ENCODE measurements around the gene MYH6.
"Not testable (repeated sequence)": the region's sequence is repeated elsewhere in the genome, so short reads cannot be mapped to it uniquely, and the experiment has no call there.

Gene MYH6

DNA sequence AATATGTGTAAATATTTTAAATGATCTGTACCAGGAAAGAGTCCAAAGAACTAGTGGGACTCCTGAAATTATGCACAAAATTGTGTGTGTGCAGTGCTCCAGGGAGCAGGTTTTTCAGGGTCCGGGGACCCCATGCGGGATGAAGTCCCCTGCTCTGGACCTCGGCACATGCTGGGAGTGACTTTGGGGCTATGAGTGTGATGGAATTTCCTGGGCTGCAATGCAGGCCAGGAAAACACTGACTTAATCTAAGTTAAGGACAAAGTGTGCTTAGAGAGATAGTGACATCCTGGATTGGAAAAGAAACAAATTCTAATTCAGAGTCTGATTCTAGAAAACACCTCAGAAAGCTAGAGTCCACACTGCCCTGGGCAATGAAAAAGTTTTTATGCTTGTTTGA lies 6.2 kb upstream of the MYH6 start:
- no peak for DNase-seq (ENCODE audit: low read depth)

DNA sequence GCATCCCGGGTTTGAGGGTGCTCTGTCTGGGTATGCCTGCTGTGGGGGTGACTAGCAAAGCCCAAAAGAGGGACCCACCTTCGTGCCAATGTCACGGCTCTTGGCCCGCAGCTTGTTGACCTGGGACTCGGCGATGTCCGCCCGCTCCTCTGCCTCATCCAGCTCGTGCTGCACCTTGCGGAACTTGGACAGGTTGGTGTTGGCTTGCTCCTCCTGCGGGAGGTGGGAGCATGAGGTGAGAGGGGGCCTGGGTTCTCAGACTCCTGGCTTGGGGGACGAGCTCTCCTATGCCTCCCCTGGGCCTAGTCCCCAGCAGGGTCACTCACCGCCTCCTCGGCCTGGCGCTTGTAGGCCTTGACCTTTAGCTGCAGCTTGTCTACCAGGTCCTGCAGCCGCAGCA lies 5.6 kb upstream of the MYH6 start:
- no peak for DNase-seq (ENCODE audit: low read depth)

DNA sequence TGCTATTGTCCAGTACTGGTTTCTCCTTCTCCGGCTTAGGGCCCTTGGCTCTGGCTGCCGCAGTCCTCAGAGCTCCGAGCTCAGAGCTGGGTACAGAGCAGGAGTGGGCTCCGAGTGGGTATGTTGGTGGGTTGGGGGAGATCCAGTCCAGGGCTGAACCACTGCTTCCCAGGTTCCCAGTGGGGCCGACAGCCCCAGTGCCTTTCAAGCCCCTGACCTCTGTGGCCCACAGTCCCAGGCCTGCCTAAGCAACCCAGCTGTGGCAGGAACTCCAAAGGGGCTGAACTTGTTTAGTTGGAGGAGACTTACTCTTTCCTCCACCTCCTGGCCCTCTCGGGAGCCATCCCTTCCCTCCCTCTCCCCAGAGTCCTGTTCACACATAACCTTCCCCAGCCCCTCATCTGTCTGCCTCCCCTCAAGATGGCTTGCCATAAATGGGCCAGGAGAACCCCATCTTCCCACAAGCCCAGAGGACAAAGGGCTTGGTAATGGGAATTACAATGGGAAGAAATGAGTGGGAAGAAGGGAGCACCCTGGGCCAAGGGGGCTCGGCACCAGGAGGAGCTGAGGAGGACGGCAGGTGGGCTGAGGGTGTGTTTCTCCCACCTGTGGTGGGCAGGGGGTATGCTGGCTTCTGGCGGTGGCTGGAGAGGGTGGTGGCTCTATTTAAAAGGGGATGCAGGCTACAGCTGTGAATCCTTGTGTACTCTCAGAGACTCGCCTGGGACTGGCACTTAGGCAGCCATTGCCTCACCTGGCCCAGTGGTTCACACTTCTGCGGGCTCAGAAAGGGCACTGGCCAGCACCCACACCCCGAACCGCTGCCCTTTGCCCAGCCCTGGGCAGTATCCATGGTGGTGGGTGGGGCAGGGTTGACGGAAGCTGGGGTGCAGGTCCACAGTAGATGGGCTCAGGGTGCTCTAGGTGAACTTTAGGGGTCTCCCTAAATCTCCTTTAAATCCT lies 3.8 kb upstream of the MYH6 start:
- no peak for DNase-seq (ENCODE audit: low read depth)

DNA sequence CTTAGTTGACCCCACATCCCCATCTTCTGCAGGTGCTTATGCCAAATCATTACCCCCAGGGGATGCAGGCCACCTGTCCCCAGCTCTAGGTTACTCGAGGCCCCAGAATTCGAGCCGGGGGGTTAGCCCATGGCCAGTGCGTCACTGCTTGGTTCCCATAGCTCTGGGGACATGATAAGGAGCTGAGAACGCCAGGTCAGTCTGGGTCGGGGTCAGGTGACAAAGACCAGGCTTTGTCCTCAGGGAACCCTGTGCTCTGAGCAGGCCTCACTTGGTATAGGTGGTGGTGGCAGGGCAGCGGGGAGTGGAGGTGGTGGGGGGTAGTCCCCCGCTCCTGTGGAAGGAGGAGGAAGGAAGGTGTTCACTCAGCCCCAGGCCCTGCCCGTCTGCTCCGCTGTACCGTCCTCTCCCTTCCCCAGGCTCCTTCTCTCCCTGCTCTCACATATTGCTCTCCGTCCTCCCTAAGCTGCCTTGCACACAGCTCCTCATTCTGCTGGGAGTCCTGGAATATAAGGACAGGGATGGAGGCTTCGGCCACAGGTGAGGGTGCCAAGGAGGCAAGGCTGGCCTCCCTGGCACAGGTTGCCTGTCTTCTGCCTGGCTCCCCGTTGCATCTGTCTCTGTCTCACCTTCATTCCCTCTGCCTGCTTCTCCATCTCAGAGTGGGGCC lies 2.0 kb upstream of the MYH6 start:
- no peak for DNase-seq (ENCODE audit: low read depth)

DNA sequence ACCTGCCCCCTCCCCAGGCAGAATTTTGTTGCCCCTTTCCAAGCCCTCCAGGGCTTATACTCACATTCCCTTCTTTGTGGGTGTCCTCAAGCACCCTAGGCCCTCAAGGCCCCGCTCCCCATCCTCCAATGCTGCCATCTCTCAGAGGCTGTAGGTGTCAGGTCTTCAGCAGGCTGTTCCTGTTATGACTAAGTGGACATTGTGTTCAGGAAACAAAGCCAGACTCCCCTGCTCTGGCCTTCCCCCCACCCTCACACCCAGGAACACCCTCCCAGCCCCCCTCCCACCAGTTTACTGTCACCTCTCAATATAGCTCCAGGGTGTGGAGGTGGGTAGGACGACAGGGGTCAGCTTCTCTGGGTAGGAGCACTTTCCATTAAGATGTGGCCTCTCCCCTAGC lies 1.4 kb upstream of the MYH6 start:
- no peak for DNase-seq (ENCODE audit: low read depth)

DNA sequence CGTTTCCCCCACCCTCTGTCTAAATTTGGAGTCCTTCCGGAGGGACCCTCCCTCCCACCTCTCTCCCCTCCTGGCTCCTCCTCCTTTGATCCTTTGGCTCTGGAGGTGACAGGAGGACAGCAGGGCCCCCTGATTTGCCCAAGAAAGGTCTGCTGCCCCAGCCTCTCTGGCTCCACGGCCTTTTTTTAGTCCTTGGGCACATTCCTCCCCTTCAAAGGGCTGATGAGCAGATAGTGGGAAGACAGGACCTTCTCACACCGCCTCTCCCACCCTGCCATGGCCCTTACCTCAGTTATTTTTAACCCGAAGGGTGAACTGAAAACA lies 196 bp upstream of the MYH6 start:
- no peak for DNase-seq (ENCODE audit: low read depth)

DNA sequence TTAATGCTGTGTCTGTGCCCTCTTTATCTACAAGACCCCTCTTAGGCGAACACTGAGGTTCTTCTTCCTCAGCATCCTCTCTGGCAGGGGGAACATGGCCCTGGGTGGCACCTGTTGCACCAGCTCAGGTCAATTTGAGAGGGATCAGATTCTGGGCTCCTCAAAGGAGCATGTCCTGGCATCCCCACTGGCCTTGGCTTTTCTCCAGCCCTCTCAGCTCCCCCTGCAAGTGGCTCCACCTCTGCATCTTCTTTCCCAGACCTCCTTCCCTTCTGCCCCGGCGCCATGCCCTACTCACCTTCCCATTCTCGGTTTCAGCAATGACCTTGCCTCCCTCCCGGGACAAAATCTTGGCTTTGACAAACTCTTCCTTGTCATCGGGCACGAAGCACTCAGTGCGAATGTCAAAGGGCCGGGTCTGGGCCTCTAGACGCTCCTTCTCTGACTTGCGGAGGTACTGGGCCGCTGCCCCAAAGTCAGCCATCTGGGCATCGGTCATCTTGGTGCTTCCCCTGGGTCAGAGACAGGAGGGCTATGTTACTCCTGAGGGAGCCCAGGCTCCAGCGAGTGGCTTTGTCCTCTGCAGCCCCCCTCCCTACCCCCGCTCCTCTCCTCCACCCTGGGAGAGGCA lies 1.2 kb downstream of the MYH6 start:
- DNase-seq (ENCODE audit: low read depth) = no peak

DNA sequence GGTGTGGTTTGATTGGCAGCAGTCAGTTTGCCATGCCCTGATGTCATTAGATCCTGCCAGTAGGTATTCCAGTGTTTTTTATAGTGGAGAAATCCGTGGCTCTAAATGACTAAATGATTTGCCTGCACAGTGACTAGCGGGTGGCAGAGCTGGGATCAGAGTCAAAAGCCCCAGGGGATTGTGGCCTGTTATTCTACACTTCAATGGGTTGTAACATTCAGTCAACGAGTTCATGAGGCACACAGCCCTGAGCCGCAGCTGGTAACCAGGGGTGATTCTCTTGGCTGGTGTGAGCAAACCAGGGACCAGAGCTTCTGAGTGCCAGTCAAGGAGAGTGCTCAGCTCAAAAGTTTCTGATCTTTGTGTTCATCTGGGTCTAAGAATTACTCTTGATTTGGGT lies 1.8 kb downstream of the MYH6 start:
- no peak for DNase-seq (ENCODE audit: low read depth)

DNA sequence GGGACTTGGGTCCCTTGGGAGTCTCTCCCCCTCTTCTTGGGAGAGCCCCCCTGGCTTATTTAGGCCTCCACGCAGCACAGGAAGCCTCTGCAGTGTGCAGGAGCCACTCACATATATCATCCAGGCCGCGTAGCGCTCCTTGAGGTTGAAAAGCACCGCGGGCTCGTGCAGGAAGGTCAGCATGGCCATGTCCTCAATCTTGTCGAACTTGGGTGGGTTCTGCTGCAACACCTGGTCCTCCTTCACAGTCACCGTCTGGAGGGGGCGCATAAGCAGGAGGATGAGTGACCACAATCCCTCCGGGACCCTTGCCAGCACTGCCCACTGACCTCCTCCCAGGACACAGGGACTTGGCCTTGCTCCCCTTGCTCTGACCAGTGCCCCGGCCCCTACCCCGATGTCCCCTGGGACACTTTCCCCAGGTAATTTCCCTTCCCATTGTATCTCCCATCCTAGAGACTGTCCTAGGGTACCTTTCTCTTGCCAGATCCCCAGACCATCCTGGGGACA lies 2.5 kb downstream of the MYH6 start:
- no peak for DNase-seq (ENCODE audit: low read depth)

DNA sequence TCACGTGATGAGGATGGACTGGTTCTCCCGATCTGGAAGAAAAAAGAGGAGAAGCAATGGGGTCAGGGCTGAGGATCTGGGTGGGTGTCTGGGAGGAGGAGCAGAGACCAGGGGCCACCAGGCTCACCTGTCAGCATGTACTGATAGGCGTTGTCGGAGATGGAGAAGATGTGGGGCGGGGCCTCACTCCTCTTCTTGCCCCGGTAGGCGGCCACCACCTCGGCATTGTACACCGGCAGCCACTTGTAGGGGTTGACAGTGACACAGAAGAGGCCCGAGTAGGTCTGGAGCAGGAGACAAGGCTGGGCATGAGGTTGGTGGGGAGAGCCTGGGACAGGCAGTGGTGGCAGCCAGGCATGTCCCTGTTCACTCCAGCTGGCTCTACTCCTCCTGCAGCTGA lies 3.0 kb downstream of the MYH6 start:
- DNase-seq (ENCODE audit: low read depth) = no peak

DNA sequence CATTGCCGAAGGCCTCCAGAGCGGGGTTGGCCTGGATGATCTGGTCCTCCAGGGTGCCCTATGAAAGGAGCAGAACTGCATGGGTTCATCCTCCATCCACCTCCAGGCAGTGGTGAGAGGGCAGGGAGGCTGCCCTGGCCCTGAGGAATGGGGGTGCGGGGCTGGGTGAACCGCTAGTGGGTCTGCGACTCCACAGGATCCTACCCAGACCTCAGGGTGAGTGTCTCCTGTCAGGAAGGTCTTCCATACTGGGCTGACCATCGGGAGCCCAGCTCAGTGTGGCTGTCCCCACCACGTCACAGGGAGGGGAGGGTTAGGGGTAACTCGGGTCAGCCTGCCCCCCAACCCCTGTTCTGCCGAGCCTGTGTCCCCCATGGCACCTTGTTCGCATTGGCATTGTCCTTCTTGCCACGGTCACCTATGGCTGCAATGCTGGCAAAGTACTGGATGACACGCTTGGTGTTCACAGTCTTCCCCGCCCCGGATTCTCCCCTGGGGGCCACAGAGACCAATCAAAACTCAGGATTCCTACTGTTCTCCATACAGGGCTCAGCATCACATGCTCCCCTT lies 3.7 kb downstream of the MYH6 start:
- no peak for DNase-seq (ENCODE audit: low read depth)

DNA sequence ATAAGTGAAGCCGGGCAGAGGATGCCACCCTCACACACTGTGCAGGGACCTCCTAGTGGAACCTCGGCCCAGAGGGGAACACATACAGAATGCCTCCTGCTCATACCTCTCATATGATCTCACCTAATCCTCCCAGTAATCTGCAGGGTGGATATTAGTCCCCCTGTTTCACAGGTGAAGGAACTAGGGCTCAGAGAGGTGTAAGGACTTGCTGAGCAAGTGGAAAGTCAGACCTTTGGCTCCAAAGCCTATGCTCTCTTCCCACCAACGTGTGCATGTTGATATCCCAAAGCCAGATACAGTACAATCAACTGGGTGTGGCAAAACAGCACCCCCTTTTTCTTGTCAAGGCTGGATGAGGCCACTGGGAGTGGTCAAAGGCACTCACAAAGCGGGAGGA lies 4.2 kb downstream of the MYH6 start:
- DNase-seq (ENCODE audit: low read depth) = no peak

DNA sequence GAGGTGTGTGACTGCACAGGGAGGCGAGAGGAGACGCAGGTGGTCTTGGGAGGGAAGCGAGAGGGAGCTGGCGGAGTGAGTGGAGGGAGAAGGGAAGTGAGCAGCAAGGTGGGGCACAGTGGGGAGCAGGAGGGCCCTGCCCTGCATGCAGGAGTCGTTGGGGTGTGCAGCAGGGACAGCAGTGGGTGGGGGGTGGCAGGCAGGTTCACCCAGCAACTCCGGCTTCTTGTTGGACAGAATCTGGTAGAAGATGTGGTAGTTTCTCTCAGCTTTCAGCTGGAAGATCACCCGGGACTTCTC lies 5.0 kb downstream of the MYH6 start:
- no peak for DNase-seq (ENCODE audit: low read depth)

DNA sequence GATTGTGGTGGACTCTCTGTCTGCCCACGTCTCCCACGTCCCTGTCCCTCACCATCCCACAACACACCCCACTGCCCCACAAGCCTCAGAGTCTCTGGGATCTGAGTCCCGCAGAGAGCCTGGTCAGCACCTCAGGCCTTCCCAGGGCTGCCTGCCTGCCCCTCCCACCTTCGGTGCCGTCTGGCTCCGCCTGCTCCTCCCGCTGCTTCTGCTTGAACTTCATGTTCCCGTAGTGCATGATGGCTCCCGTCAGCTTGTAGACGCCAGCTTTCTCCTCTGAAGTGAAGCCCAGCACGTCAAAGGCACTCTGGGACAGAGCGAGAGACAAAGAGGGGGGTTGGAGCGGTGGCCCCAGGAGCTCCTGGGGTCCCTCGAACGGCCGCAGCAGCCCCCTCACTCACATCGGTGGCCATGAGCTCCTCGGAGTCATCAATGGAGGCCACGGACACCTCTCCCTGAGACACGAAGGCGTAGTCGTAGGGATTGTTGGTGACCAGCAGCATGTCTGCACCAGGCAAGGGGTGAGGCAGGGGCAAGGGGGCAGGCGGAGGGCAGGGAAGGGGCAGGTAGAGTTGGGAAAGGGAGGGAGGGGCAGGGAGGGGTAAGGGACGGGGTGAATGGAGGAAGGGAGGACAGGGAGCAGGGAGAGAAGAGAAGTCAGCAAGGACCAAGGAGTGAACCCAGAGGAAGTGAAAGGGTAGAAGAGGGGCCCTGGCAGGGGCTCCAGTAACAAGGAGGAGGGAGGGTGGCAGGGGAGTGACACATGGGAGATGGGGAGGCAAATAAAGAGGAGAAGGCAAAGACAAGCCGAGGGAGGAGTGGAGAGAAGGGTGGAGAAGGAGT lies 5.6 kb downstream of the MYH6 start:
- no peak for DNase-seq (ENCODE audit: low read depth)

DNA sequence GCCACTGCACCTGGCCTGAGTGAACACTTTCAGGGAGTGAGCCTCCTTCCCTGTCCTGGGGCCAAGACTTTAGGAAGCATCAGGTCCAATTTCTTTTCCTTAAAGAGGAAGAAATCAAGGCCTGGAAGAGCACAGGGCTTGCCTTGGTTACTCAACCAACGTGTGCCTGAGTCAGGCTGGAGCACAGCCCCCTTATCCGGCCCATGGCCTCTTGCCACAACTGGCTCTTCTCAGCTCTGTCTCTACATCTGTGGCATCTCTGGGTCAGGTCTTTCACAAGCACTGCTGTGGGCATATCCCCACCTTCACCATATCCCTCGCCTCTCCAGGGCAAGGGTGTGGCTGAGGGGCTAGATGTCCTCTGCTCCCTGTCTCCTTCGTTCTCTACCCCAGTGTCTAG lies 6.8 kb downstream of the MYH6 start:
- no peak for DNase-seq (ENCODE audit: low read depth)

DNA sequence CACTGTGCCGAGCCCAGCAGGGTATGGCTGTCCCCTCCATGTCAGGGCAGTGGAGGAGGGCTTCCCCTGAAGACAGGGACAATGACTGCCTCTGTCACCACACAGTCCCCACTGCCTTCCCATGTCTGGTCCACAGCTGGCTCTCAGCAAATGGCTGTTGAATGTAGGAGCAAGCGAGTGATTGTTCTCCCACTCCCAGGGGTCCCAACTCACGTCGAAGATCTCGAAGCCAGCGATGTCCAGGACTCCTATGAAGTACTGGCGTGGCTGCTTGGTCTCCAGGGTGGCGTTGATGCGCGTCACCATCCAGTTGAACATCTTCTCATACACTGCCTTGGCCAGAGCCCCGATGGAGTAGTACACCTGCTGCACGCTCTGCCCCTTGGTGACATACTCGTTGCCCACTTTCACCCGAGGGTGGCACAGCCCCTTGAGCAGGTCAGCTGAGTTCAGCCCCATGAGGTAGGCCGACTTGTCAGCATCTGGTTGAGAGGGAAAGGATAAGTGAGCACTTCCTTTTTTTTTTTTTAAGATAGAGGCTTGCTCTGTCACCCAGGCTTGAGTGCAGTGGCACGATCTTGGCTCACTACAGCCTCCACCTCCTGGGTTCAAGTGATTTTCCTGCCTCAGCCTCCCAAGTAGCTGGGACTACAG lies 7.5 kb downstream of the MYH6 start:
- not testable (repeated sequence) for DNase-seq (ENCODE audit: low read depth)

DNA sequence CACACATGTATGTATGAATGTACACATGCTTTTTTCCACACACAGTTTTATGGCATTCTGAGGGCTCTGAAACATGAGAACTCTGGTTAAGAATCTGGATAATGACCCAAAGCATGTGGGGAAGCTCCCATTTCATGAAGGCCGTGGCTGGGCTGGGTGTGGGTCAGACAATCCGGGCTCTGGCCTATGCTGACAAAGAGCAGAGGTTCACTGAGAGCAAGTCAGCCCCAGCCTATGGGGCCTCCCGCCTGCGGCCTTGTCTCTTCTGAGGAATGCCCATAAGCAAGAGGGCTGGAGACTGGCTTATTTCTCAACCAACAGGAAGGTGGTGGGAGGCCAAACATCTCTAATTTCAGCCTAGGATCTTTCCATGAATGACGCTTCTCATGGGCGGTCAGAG lies 8.5 kb downstream of the MYH6 start:
- no peak for DNase-seq (ENCODE audit: low read depth)

DNA sequence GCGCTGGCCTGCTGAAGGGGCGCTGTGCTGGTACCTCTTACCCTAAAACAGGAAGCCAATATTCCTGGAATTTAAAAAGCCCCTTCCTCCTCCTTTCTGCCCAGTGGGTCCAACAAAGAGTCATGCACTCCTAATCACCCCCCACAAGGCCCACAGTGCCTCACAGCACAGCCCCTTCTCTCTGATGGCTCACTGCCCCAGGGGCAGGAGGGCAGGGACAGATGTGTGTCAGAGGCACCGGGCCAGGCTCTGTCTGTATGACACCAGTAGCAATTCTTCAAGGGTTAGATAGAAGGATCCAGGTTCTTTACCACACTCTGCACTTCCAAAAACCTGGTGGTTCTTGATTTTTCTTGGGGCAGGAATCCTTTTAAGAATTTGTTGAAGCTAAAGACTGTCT lies 8.9 kb downstream of the MYH6 start:
- DNase-seq (ENCODE audit: low read depth) = no peak

DNA sequence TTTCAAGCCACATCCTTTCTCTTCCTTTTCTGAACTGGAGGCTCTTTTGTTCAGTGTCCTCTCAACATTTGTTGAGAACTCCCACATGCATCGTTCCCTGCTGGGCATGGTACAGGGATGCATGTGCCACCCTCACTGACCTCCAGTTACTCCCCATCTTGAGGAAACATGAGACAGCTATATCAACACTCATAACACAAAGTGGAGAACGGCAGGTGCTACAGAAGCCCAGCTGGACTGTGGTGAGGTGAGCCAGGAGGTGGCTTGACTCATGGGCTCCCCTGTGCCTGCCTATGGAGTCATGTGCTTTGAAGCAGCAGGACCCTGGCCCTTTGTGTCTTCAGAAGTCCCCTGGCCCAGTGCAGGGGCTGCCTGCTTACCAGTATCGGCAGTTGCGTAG lies 9.7 kb downstream of the MYH6 start:
- DNase-seq (ENCODE audit: low read depth) = no peak

DNA sequence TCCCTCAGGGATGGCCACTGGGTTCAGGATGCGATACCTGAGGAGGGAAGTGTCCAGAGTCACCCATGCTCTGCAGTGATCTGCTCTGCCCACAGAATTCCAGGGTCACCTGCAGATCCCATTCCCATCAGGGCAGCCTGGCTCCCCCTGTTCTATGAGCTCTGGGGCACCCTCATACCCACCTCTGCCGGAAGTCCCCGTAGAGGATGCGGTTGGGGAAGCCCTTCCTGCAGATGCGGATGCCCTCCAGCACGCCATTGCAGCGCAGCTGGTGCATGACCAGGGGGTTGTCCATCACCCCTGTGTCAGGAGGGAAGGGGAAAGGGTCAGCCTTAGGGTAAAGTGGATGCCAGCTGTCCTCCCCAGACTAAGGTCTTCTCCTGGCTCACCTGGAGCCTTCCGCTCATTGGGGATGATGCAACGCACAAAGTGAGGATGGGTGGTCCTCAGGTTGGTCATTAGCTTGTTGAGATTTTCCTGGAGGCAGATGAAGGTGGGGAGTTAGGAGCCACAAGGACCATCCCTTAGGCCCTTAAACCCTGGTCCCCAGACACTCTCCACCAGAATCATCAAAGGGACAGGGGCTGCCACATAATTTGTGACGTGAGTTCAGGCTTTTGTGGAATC lies 11.2 kb downstream of the MYH6 start:
- no peak for DNase-seq (ENCODE audit: low read depth)

DNA sequence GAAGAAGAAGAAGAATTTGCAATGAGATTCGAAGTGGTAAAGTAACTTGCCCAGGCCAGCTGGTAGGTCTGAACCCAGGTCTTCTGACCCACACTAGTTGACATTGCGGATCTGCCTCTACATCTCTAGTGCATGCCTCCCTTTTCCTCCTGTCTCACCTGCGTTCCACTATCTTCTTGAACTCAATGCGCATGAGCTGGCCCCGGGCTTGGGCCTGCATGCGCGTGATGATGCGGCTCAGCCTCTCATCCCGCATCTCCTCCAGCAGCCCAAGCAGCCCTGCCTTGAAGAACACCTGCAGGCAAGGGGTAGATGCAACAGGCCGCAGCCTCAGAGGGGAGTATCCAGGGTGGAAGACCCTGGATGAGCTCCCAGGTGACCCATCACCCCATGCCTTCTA lies 11.9 kb downstream of the MYH6 start:
- no peak for DNase-seq (ENCODE audit: low read depth)

All from GM04503 (cell line).